HepG2 (cell line): ENCODE results near the gene TAF5. TPM values are rescaled to one million over a fixed set of nuclear protein-coding genes. Genes with fewer than 3 reads are reported as not detected.

Source experiments
- CBFB ChIP-seq: sonication (generic); formaldehyde crosslinking; IDR thresholded peaks from 2 replicates; pipeline ENCODE4 v1.4.0; 2020; ENCODE audit warnings: missing genetic modification reagents
- CREM ChIP-seq, 2 experiments: sonication (generic) in 1 of 2; formaldehyde crosslinking in 1 of 2; IDR thresholded peaks; 2 replicates each; pipeline versions ENCODE4 v1.4.0 to v1.6.1; 2016 to 2020; ENCODE audit warnings: antibody characterized with exemption in 1 of 2, mild to moderate bottlenecking in 1 of 2, missing genetic modification reagents in 1 of 2
- ELF3 ChIP-seq: IDR thresholded peaks from 2 replicates; pipeline ENCODE4 v1.6.1; 2016; ENCODE audit warnings: missing genetic modification reagents, missing compliant biosample characterization
- HOXA7 ChIP-seq: sonication (generic); formaldehyde crosslinking; IDR thresholded peaks from 2 replicates; pipeline ENCODE4 v1.8.1; 2022; ENCODE audit warnings: mild to moderate bottlenecking, missing genetic modification reagents, moderate library complexity
- MXI1 ChIP-seq: IDR thresholded peaks from 3 replicates; pipeline ENCODE4 v1.6.1; 2012; ENCODE audit warnings: low read depth, low read length, inconsistent platforms, borderline replicate concordance
- PHF20 ChIP-seq: sonication (generic); formaldehyde crosslinking; IDR thresholded peaks from 2 replicates; pipeline ENCODE4 v1.5.0; 2020; ENCODE audit warnings: mild to moderate bottlenecking, missing genetic modification reagents
- PITX1 ChIP-seq: sonication (generic); formaldehyde crosslinking; IDR thresholded peaks from 2 replicates; pipeline ENCODE4 v1.5.1; 2020; ENCODE audit warnings: mild to moderate bottlenecking, missing genetic modification reagents
- POLR2A ChIP-seq, 2 experiments: IDR thresholded peaks; 2 replicates each; pipeline ENCODE4 v1.6.1; 2011; ENCODE audit warnings: low read depth in 2 of 2, low read length in 2 of 2, mild to moderate bottlenecking in 1 of 2, moderate library complexity in 1 of 2; ENCODE audit not compliant: insufficient read depth in 1 of 2
- POLR2AphosphoS5 ChIP-seq: IDR thresholded peaks from 2 replicates; pipeline ENCODE4 v1.6.1; 2012; ENCODE audit warnings: low read depth, low read length
- RAD21 ChIP-seq: fragments of 450-650 bp; formaldehyde crosslinking; IDR thresholded peaks from 2 replicates; pipeline ENCODE4 v1.5.0; 2020; ENCODE audit warnings: mild to moderate bottlenecking
- SP4 ChIP-seq: sonication (generic); formaldehyde crosslinking; IDR thresholded peaks from 2 replicates; pipeline ENCODE4 v1.8.1; 2023; ENCODE audit warnings: mild to moderate bottlenecking, missing genetic modification reagents
- ZFP36 ChIP-seq: fragments of 150-350 bp; IDR thresholded peaks from 2 replicates; pipeline ENCODE4 v1.6.1; 2018; ENCODE audit warnings: borderline replicate concordance, low read length, low read depth; ENCODE audit not compliant: partially characterized antibody
- ZNF329 ChIP-seq: sonication (generic); formaldehyde crosslinking; IDR thresholded peaks from 2 replicates; pipeline ENCODE4 v1.9.0; 2021; ENCODE audit warnings: low read depth, mild to moderate bottlenecking, missing genetic modification reagents
- ZNF501 ChIP-seq: sonication (generic); formaldehyde crosslinking; IDR thresholded peaks from 2 replicates; pipeline ENCODE4 v1.5.1; 2020; ENCODE audit warnings: mild to moderate bottlenecking, moderate library complexity, missing genetic modification reagents
- ZNF530 ChIP-seq: sonication (generic); formaldehyde crosslinking; IDR thresholded peaks from 2 replicates; pipeline ENCODE4 v1.5.0; 2020; ENCODE audit warnings: low read depth, mild to moderate bottlenecking, missing genetic modification reagents
- ZNF652 ChIP-seq: IDR thresholded peaks from 2 replicates; pipeline ENCODE4 v1.6.1; 2016; ENCODE audit warnings: low read depth, borderline replicate concordance
- ZNF761 ChIP-seq: sonication (generic); formaldehyde crosslinking; conservative IDR thresholded peaks from 2 replicates; pipeline ENCODE4 v1.4.0; 2020; ENCODE audit warnings: mild to moderate bottlenecking, missing genetic modification reagents
- ZNF816 ChIP-seq: sonication (generic); formaldehyde crosslinking; IDR thresholded peaks from 2 replicates; pipeline ENCODE4 v1.8.0; 2022; ENCODE audit warnings: missing genetic modification reagents, mild to moderate bottlenecking, borderline replicate concordance
- ZSCAN9 ChIP-seq: IDR thresholded peaks from 2 replicates; pipeline ENCODE4 v1.6.1; 2016; ENCODE audit warnings: borderline replicate concordance
- polyA plus RNA-seq, 8 experiments: library from polyadenylated mRNA; depleted of rRNA in 3 of 8; stranded (reverse) in 7 of 8; unstranded in 1 of 8; fragments of >200 nt; fragmentation: Illumina TruSeq in 4 of 8; extraction: Trizol in 4 of 8; gene quantifications; 2 replicates each; pipeline versions ENCODE4 v1.2.1 to v1.2.3, GENCODE V29; 2011 to 2016; ENCODE audit warnings: low read depth in 4 of 8, missing spikeins in 1 of 8, mixed read lengths in 1 of 8; ENCODE audit not compliant: insufficient read depth in 1 of 8
- total RNA-seq, 5 experiments: library from RNA; depleted of rRNA; stranded (reverse); fragments of >200 nt; fragmentation: Illumina TruSeq; extraction: Trizol; gene quantifications; 2 replicates each; pipeline ENCODE4 v1.2.3, GENCODE V29; 2016; ENCODE audit warnings: low read depth in 1 of 5
- TF ChIP-seq, protein P1 (sequence below): sonication (generic); formaldehyde crosslinking; IDR thresholded peaks from 2 replicates; pipeline ENCODE4 v1.8.0; 2022; ENCODE audit warnings: mild to moderate bottlenecking, missing genetic modification reagents; ENCODE audit not compliant: insufficient replicate concordance
- TF ChIP-seq, protein P2 (sequence below): sonication (generic); formaldehyde crosslinking; IDR thresholded peaks from 2 replicates; pipeline ENCODE4 v1.4.0; 2020; ENCODE audit warnings: missing genetic modification reagents
- TF ChIP-seq, protein P3 (sequence below): sonication (generic); formaldehyde crosslinking; IDR thresholded peaks from 2 replicates; pipeline ENCODE4 v1.5.0; 2020; ENCODE audit warnings: mild to moderate bottlenecking, missing genetic modification reagents, moderate library complexity

TAF5 gene
- total and polyA plus RNA-seq, 2 of the 13 experiments (the other 11 are each of a cell fraction or from before 2014, with no cell fraction given) = 3.8 to 8.7 TPM

DNA sequence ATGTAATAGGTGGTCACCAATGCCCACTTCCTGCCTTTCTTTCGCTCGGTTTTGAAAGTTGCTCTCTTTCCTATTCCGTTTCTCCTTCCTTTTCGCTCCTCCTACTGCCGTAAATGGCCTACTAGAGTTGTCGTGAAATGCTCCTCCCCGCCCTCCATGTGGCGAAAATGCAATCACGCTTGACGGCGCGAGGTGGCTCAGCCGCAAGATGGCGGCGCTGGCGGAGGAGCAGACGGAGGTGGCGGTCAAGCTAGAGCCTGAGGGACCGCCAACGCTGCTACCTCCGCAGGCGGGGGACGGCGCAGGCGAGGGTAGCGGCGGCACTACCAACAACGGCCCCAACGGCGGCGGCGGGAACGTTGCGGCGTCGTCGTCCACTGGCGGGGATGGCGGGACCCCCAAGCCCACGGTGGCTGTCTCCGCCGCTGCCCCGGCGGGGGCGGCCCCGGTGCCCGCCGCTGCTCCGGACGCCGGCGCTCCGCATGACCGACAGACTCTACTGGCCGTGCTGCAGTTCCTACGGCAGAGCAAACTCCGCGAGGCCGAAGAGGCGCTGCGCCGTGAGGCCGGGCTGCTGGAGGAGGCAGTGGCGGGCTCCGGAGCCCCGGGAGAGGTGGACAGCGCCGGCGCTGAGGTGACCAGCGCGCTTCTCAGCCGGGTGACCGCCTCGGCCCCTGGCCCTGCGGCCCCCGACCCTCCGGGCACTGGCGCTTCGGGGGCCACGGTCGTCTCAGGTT is at the start of gene TAF5 (continued):
- TF ChIP-seq, protein P1, sequence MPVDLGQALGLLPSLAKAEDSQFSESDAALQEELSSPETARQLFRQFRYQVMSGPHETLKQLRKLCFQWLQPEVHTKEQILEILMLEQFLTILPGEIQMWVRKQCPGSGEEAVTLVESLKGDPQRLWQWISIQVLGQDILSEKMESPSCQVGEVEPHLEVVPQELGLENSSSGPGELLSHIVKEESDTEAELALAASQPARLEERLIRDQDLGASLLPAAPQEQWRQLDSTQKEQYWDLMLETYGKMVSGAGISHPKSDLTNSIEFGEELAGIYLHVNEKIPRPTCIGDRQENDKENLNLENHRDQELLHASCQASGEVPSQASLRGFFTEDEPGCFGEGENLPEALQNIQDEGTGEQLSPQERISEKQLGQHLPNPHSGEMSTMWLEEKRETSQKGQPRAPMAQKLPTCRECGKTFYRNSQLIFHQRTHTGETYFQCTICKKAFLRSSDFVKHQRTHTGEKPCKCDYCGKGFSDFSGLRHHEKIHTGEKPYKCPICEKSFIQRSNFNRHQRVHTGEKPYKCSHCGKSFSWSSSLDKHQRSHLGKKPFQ (CRISPR knock-in tag) = peak; percentile 91
- TF ChIP-seq POLR2AphosphoS5 (peak; percentile 97), RAD21 (no peak), MXI1 (peak; percentile 92; the same call in 2 of the 3 replicates), SP4 (CRISPR knock-in tag) (peak; percentile 82), ZNF761 (CRISPR knock-in tag) (0 out of 2 replicates have a peak, but pooled peaks have one; percentile 41), ZNF501 (peak; percentile 80), ZFP36 (no peak), ZNF652 (CRISPR knock-in tag) (0 out of 2 replicates have a peak, but pooled peaks have one; percentile 13), PITX1 (CRISPR knock-in tag) (peak; percentile 28; the same call in 1 of the 2 replicates), CREM (IDR thresholded peaks at IDR 0.05) (peak; percentile 44; the same call in 1 of the 2 replicates), CREM (CRISPR knock-in tag; IDR thresholded peaks at IDR 0.05) (no peak), ZNF530 (CRISPR knock-in tag) (no peak), CBFB (CRISPR knock-in tag) (peak; percentile 71; the same call in 1 of the 2 replicates), ELF3 (CRISPR knock-in tag) (peak; percentile 71; the same call in 1 of the 2 replicates), ZNF329 (CRISPR knock-in tag) (peak; percentile 44; the same call in 1 of the 2 replicates), ZNF816 (peak; percentile 73), POLR2A (IDR thresholded peaks at IDR 0.05; ENCODE audit: insufficient read depth in 1 of 2, low read depth in 2 of 2, low read length in 2 of 2) (peak; percentile 87 to 91), HOXA7 (CRISPR knock-in tag) (no peak), PHF20 (CRISPR knock-in tag) (peak; percentile 92), ZSCAN9 (CRISPR knock-in tag) (peak; percentile 32; the same call in 1 of the 2 replicates)
- TF ChIP-seq, protein P2, sequence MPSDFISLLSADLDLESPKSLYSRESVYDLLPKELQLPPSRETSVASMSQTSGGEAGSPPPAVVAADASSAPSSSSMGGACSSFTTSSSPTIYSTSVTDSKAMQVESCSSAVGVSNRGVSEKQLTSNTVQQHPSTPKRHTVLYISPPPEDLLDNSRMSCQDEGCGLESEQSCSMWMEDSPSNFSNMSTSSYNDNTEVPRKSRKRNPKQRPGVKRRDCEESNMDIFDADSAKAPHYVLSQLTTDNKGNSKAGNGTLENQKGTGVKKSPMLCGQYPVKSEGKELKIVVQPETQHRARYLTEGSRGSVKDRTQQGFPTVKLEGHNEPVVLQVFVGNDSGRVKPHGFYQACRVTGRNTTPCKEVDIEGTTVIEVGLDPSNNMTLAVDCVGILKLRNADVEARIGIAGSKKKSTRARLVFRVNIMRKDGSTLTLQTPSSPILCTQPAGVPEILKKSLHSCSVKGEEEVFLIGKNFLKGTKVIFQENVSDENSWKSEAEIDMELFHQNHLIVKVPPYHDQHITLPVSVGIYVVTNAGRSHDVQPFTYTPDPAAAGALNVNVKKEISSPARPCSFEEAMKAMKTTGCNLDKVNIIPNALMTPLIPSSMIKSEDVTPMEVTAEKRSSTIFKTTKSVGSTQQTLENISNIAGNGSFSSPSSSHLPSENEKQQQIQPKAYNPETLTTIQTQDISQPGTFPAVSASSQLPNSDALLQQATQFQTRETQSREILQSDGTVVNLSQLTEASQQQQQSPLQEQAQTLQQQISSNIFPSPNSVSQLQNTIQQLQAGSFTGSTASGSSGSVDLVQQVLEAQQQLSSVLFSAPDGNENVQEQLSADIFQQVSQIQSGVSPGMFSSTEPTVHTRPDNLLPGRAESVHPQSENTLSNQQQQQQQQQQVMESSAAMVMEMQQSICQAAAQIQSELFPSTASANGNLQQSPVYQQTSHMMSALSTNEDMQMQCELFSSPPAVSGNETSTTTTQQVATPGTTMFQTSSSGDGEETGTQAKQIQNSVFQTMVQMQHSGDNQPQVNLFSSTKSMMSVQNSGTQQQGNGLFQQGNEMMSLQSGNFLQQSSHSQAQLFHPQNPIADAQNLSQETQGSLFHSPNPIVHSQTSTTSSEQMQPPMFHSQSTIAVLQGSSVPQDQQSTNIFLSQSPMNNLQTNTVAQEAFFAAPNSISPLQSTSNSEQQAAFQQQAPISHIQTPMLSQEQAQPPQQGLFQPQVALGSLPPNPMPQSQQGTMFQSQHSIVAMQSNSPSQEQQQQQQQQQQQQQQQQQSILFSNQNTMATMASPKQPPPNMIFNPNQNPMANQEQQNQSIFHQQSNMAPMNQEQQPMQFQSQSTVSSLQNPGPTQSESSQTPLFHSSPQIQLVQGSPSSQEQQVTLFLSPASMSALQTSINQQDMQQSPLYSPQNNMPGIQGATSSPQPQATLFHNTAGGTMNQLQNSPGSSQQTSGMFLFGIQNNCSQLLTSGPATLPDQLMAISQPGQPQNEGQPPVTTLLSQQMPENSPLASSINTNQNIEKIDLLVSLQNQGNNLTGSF = peak; percentile 19; the same call in 1 of the 2 replicates
- TF ChIP-seq, protein P3, sequence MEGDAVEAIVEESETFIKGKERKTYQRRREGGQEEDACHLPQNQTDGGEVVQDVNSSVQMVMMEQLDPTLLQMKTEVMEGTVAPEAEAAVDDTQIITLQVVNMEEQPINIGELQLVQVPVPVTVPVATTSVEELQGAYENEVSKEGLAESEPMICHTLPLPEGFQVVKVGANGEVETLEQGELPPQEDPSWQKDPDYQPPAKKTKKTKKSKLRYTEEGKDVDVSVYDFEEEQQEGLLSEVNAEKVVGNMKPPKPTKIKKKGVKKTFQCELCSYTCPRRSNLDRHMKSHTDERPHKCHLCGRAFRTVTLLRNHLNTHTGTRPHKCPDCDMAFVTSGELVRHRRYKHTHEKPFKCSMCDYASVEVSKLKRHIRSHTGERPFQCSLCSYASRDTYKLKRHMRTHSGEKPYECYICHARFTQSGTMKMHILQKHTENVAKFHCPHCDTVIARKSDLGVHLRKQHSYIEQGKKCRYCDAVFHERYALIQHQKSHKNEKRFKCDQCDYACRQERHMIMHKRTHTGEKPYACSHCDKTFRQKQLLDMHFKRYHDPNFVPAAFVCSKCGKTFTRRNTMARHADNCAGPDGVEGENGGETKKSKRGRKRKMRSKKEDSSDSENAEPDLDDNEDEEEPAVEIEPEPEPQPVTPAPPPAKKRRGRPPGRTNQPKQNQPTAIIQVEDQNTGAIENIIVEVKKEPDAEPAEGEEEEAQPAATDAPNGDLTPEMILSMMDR (CRISPR knock-in tag) = peak; percentile 25; the same call in 1 of the 2 replicates
